ENCODE measurements around the gene ERV3-1. TPM values are rescaled to one million over a fixed set of nuclear protein-coding genes. Genes with fewer than 3 reads are reported as not detected.

Gene ERV3-1
- total and polyA plus RNA-seq, 2 donors (not counting 3 experiments of a cell fraction or from before 2014, with no cell fraction given) = 28.4 to 29.6 TPM

GRCh38 chr7:64990936-64991335 is 15.6 kb downstream of the ERV3-1 start, which contains the start of gene ZNF117:
ZNF117 (minus strand) TSS chr7:64991036.
- no peaks in the 10 kb centered on the region for H3K4me1 ChIP-seq (ENCODE audit: control insufficient read depth, extremely low read depth, insufficient read depth, low read length)
- no peaks in the 10 kb centered on the region for H3K9me1 ChIP-seq (replicated peaks; ENCODE audit: control insufficient read depth, extremely low read depth, insufficient read depth, low read length)
- ChIA-PET POLR2A (no interaction called here), CTCF (no interaction called here)
- H2AFZ ChIP-seq (ENCODE audit: low read depth, low read length) = no peak within 1 kb of the TSS
- no peaks in the 10 kb centered on the region for H4K20me1 ChIP-seq (replicated peaks; ENCODE audit: control insufficient read depth, extremely low read depth, insufficient read depth, low read length)
- intact Hi-C loops (cut with micrococcal nuclease) = no loop called here
- H3K9me3 ChIP-seq (replicated peaks; ENCODE audit: control insufficient read depth, insufficient read depth, low read length) = no peaks in the 10 kb centered on the region
- no TSS peak for BruUV-seq (replicated peaks)
- H3K9ac ChIP-seq (replicated peaks; ENCODE audit: extremely low read depth, insufficient read depth, low read length) = no peak within 1 kb of the TSS
- no peaks in the 10 kb centered on the region for H3K79me2 ChIP-seq (ENCODE audit: control insufficient read depth, insufficient read depth, low read length)
- TF ChIP-seq MYC (IDR thresholded peaks at IDR 0.05; ENCODE audit: low read depth, low read length) = no peak
- no peak for TF ChIP-seq GATA2 (IDR thresholded peaks at IDR 0.05; ENCODE audit: insufficient read depth, insufficient read length, low read depth, low read length)
- TF ChIP-seq POLR2AphosphoS5 (IDR thresholded peaks at IDR 0.05; ENCODE audit: insufficient read depth, low read depth, low read length) = no peak
- TF ChIP-seq MAX (IDR thresholded peaks at IDR 0.05; ENCODE audit: insufficient read depth, insufficient read length) = no peak
- TF ChIP-seq JUN (IDR thresholded peaks at IDR 0.05; ENCODE audit: borderline replicate concordance, insufficient read depth, insufficient read length, low read depth) = no peak
- TF ChIP-seq CTCF (IDR thresholded peaks at IDR 0.05; ENCODE audit: extremely low read depth in 1 of 2, insufficient read depth in 1 of 2, low read depth in 1 of 2, low read length in 2 of 2) = no peak
- TF ChIP-seq EZH2 (IDR thresholded peaks at IDR 0.05; ENCODE audit: borderline replicate concordance, low read depth, low read length, severe bottlenecking) = no peak
- TF ChIP-seq POLR2A (IDR thresholded peaks at IDR 0.05; ENCODE audit: low read depth, low read length) = no peak
- TF ChIP-seq FOS (IDR thresholded peaks at IDR 0.05; ENCODE audit: borderline replicate concordance, insufficient read depth, low read length) = no peak
- H3K27ac ChIP-seq (ENCODE audit: insufficient read depth, low read depth, low read length) = no peak within 1 kb of the TSS
- DNase-seq (ENCODE audit: low read depth, low spot score) (no peak), FAIRE-seq (no peak)
- H3K4me3 ChIP-seq (replicated peaks in 1 of 3; ENCODE audit: insufficient read depth in 1 of 3, low read depth in 1 of 3, low read length in 3 of 3) = no peak within 1 kb of the TSS
- no peaks in the 10 kb centered on the region for H3K27me3 ChIP-seq (ENCODE audit: control insufficient read depth in 2 of 2, insufficient read depth in 2 of 2, low read length in 2 of 2)
- no peak within 1 kb of the TSS for H3K4me2 ChIP-seq (ENCODE audit: insufficient read depth, low read length)
- H3K36me3 ChIP-seq (ENCODE audit: control insufficient read depth in 2 of 2, extremely low read depth in 1 of 2, insufficient read depth in 2 of 2, low read length in 2 of 2) = no peaks in the 10 kb centered on the region
- dilution Hi-C loops (cut with MboI; ENCODE audit: extremely low pct_ligation_motif_present, low sequenced_read_pairs) = no loop called here
